ENCODE data around the gene NEIL1.
"Not testable (repeated sequence)": the region's sequence is repeated elsewhere in the genome, so short reads cannot be mapped to it uniquely, and the experiment has no call there.

Gene NEIL1

GRCh38 chr15:75333654-75334419 lies 13.0 kb upstream of the NEIL1 start:
- DNase-seq (ENCODE audit: low spot score): not testable (repeated sequence)

GRCh38 chr15:75335313-75335704 lies 11.5 kb upstream of the NEIL1 start:
- DNase-seq (ENCODE audit: low spot score): no peak

GRCh38 chr15:75335705-75336355 lies 11.0 kb upstream of the NEIL1 start, which contains the start of gene COMMD4:
TSS of gene COMMD4 (plus strand) at chr15:75336063. CDS start at chr15:75336090, 27 bp downstream.
- peak; percentile 94 for DNase-seq (ENCODE audit: low spot score)

- DNase-seq (ENCODE audit: low spot score): no peak
Measured at GRCh38 chr15:75338661-75339240, 8.1 kb upstream of the NEIL1 start.

- no peak for DNase-seq (ENCODE audit: low spot score)
Measured at GRCh38 chr15:75339531-75340240, 7.2 kb upstream of the NEIL1 start.

GRCh38 chr15:75342221-75342620 lies 4.6 kb upstream of the NEIL1 start:
- DNase-seq (ENCODE audit: low spot score): no peak

- not testable (repeated sequence) for DNase-seq (ENCODE audit: low spot score)
Measured at GRCh38 chr15:75343953-75344352, 2.9 kb upstream of the NEIL1 start.

GRCh38 chr15:75347222-75348033 lies 589 bp downstream of the NEIL1 start:
- no peak for DNase-seq (ENCODE audit: low spot score)

- no peak for DNase-seq (ENCODE audit: low spot score)
Measured at GRCh38 chr15:75348034-75348561, 1.3 kb downstream of the NEIL1 start.

- DNase-seq (ENCODE audit: low spot score): no peak
Measured at GRCh38 chr15:75348562-75349350, 1.9 kb downstream of the NEIL1 start.

GRCh38 chr15:75349351-75349669 lies 2.5 kb downstream of the NEIL1 start:
- not testable (repeated sequence) for DNase-seq (ENCODE audit: low spot score)

GRCh38 chr15:75349851-75350588 lies 3.2 kb downstream of the NEIL1 start:
- no peak for DNase-seq (ENCODE audit: low spot score)

- no peak for DNase-seq (ENCODE audit: low spot score)
Measured at GRCh38 chr15:75350601-75351361, 3.9 kb downstream of the NEIL1 start.

- DNase-seq (ENCODE audit: low spot score): no peak
Measured at GRCh38 chr15:75352186-75353080, 5.6 kb downstream of the NEIL1 start.

GRCh38 chr15:75353604-75354003 lies 6.8 kb downstream of the NEIL1 start:
- no peak for DNase-seq (ENCODE audit: low spot score)

- no peak for DNase-seq (ENCODE audit: low spot score)
Measured at GRCh38 chr15:75354454-75354853, 7.6 kb downstream of the NEIL1 start.

GRCh38 chr15:75355369-75355768 lies 8.5 kb downstream of the NEIL1 start:
- no peak for DNase-seq (ENCODE audit: low spot score)

- DNase-seq (ENCODE audit: low spot score): no peak
Measured at GRCh38 chr15:75356006-75356405, 9.2 kb downstream of the NEIL1 start.
